Measurements from ENCODE around the gene ALKBH5. TPM values are rescaled to one million over a fixed set of nuclear protein-coding genes. Genes with fewer than 3 reads are reported as not detected.
A peak's percentile ranks its signal among the peaks of the same experiment; 100 is the strongest.

Gene ALKBH5
- total RNA-seq, 1 donor from 2014 or later: 108 TPM

DNA sequence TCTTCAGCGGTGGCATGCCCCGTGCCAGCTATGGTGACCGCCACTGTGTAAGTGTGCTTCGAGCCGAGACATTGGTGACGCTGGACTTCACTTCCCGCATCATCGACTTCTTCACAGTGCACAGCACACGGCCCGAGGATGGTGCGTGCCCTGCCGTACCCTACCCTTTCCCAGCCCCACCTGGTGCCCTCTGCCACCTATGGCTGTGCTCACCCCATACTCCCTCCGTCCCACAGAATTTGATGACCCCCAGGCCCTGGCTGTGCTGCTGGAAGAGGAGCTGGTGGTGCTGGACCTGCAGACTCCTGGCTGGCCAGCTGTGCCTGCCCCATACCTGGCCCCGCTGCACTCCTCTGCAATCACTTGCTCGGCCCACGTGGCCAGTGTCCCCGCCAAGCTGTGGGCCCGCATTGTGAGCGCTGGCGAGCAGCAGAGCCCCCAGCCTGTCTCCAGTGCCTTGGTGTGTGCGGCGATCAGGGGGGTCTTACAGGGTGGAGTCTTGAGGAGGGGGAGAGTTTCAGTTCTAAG, 51.3 kb downstream of the ALKBH5 start:
- peak overlapping the region; percentile 45 for H3K27ac Mint-ChIP-seq (ENCODE audit: unreplicated experiment)
- TF ChIP-seq, protein P1, sequence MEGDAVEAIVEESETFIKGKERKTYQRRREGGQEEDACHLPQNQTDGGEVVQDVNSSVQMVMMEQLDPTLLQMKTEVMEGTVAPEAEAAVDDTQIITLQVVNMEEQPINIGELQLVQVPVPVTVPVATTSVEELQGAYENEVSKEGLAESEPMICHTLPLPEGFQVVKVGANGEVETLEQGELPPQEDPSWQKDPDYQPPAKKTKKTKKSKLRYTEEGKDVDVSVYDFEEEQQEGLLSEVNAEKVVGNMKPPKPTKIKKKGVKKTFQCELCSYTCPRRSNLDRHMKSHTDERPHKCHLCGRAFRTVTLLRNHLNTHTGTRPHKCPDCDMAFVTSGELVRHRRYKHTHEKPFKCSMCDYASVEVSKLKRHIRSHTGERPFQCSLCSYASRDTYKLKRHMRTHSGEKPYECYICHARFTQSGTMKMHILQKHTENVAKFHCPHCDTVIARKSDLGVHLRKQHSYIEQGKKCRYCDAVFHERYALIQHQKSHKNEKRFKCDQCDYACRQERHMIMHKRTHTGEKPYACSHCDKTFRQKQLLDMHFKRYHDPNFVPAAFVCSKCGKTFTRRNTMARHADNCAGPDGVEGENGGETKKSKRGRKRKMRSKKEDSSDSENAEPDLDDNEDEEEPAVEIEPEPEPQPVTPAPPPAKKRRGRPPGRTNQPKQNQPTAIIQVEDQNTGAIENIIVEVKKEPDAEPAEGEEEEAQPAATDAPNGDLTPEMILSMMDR (IDR thresholded peaks at IDR 0.05): no peak
- peaks cover 9% of the 10 kb centered on the region for H3K36me3 Mint-ChIP-seq (ENCODE audit: low read depth)
- peaks cover 24% of the 10 kb centered on the region for H3K4me1 Mint-ChIP-seq (ENCODE audit: low read depth)
- DNase-seq (ENCODE audit: low spot score): peak; percentile 79
- no peaks in the 10 kb centered on the region for H3K27me3 Mint-ChIP-seq (ENCODE audit: low read depth)
- no peaks in the 10 kb centered on the region for H3K9me3 Mint-ChIP-seq (ENCODE audit: low read depth)
- no peak overlapping the region for H3K4me3 Mint-ChIP-seq (ENCODE audit: unreplicated experiment)

DNA sequence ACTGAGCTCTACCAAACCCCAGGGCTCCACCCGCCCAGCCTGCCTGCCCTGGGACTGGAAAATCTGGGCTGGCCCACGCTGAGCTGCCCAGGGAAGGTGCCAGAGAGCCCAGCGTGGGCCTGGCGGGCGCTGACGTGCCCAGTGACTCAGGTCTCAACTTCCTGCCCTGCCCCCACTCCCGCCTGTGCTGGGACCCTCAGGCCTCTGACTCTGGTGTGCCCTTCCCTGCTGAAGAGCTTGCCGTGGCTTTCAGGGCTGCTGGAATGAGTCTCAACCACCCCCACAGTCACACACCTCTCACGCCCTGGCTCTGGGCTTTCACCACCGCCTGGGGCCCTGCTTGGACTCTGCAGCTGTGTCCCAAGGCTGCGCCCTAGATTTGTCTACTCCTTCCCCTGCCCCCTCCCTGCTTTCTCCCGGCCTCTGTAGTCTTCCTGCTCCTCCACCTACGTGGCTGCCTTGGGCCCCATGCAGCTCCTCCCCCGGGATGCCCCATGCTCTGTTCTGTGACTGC, 52.2 kb downstream of the ALKBH5 start:
- TF ChIP-seq, protein P1 (IDR thresholded peaks at IDR 0.05): no peak
- Mint-ChIP-seq H3K36me3 (ENCODE audit: low read depth) (peaks cover 9% of the 10 kb centered on the region), H3K4me1 (ENCODE audit: low read depth) (peaks cover 24% of the 10 kb centered on the region), H3K9me3 (ENCODE audit: low read depth) (no peaks in the 10 kb centered on the region), H3K27ac (ENCODE audit: unreplicated experiment) (peak overlapping the region; percentile 90), H3K27me3 (ENCODE audit: low read depth) (no peaks in the 10 kb centered on the region), H3K4me3 (ENCODE audit: unreplicated experiment) (no peak overlapping the region)
- peak; percentile 89 for DNase-seq (ENCODE audit: low spot score)

DNA sequence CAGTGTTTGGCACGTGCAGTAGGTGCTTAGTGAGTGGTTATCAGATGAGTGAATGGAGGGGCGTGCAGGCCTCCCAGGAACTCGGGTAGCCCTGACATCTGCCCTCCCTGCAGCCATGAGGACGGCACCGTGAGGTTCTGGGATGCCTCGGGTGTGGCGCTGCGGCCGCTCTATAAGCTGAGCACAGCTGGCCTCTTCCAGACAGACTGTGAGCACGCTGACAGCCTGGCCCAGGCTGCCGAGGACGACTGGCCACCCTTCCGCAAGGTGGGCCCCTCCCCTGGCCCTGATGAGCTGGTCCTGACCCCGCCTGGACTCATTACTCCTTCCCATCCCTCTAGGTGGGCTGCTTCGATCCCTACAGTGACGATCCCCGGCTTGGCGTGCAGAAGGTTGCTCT, 52.9 kb downstream of the ALKBH5 start:
- H3K27ac Mint-ChIP-seq (ENCODE audit: unreplicated experiment): no peak overlapping the region
- H3K36me3 Mint-ChIP-seq (ENCODE audit: low read depth): peaks cover 9% of the 10 kb centered on the region
- DNase-seq (ENCODE audit: low spot score): no peak
- H3K9me3 Mint-ChIP-seq (ENCODE audit: low read depth): no peaks in the 10 kb centered on the region
- TF ChIP-seq, protein P1 (IDR thresholded peaks at IDR 0.05): no peak
- no peak overlapping the region for H3K4me3 Mint-ChIP-seq (ENCODE audit: unreplicated experiment)
- H3K4me1 Mint-ChIP-seq (ENCODE audit: low read depth): peaks cover 24% of the 10 kb centered on the region
- no peaks in the 10 kb centered on the region for H3K27me3 Mint-ChIP-seq (ENCODE audit: low read depth)

DNA sequence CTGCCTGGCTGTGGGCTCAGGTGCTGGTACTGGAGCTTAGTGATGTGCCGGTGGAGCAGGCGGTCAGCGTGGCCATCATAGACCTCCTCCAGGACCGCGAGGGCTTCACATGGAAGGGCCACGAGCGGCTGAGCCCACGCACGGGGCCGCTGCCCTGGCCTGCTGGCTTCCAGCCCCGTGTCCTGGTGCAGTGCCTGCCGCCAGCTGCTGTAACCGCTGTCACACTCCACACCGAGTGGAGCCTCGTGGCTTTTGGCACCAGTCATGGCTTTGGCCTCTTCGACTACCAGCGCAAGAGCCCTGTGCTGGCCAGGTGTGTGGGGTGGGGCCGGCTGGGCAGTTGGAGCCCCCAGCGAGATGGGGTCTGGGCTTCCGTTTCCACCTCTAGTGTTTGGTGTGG, 53.8 kb downstream of the ALKBH5 start:
- Mint-ChIP-seq H3K4me3 (ENCODE audit: unreplicated experiment) (no peak overlapping the region), H3K4me1 (ENCODE audit: low read depth) (peaks cover 24% of the 10 kb centered on the region), H3K27ac (ENCODE audit: unreplicated experiment) (no peak overlapping the region), H3K36me3 (ENCODE audit: low read depth) (peaks cover 9% of the 10 kb centered on the region), H3K27me3 (ENCODE audit: low read depth) (no peaks in the 10 kb centered on the region), H3K9me3 (ENCODE audit: low read depth) (no peaks in the 10 kb centered on the region)
- no peak for DNase-seq (ENCODE audit: low spot score)
- TF ChIP-seq, protein P1 (IDR thresholded peaks at IDR 0.05): no peak

DNA sequence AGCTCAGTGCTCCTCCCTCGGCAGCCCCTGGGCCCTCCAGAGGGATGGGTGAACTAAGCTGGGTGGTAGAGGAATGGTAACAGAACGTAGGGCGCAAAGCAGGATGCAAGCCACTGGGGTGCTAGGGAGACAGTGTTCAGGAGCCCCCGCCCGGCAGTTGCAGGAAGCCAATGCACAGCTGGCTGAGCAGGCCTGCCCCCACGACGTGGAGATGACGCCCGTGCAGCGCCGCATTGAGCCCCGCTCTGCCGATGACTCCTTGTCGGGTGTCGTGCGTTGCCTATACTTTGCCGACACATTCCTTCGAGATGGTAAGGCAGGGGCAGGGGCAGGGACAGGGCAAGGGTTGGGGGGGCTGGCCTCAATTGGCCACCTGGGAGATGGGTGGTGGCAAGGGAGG, 54.7 kb downstream of the ALKBH5 start:
- DNase-seq (ENCODE audit: low spot score): no peak
- H3K4me1 Mint-ChIP-seq (ENCODE audit: low read depth): peaks cover 24% of the 10 kb centered on the region
- H3K9me3 Mint-ChIP-seq (ENCODE audit: low read depth): no peaks in the 10 kb centered on the region
- no peak overlapping the region for H3K4me3 Mint-ChIP-seq (ENCODE audit: unreplicated experiment)
- peaks cover 9% of the 10 kb centered on the region for H3K36me3 Mint-ChIP-seq (ENCODE audit: low read depth)
- no peaks in the 10 kb centered on the region for H3K27me3 Mint-ChIP-seq (ENCODE audit: low read depth)
- H3K27ac Mint-ChIP-seq (ENCODE audit: unreplicated experiment): no peak overlapping the region
- TF ChIP-seq, protein P1 (IDR thresholded peaks at IDR 0.05): no peak

All from chondrocyte (in vitro differentiated cells).